Spleen (tissue), 11 donors: ENCODE results near the gene PTHLH. TPM values are rescaled to one million over a fixed set of nuclear protein-coding genes. Genes with fewer than 3 reads are reported as not detected.

ENCODE experiments used
- DNase-seq: peaks from one replicate; pipeline ENCODE4 v3.0.0-alpha.2; 2020
- H3K27ac ChIP-seq, 8 donors: fragments of 200-600 bp; sonication (generic) in 7 of 8; 1 replicate in 4 of 8; 2 replicates in 4 of 8; pipeline versions ENCODE4 v1.5.0 to v1.8.0; 2016 to 2021; ENCODE audit warnings: inconsistent platforms in 4 of 8, mild to moderate bottlenecking in 4 of 8, moderate library complexity in 1 of 8
- H3K27me3 ChIP-seq, 7 donors: fragments of 200-600 bp; sonication (generic) in 6 of 7; replicated peaks in 1 of 7; 1 replicate in 4 of 7; 2 replicates in 3 of 7; pipeline versions ENCODE4 v1.5.0 to v1.8.0; 2016 to 2021; ENCODE audit warnings: inconsistent platforms in 3 of 7, mild to moderate bottlenecking in 1 of 7
- H3K36me3 ChIP-seq, 6 donors: fragments of 200-600 bp; sonication (generic) in 5 of 6; 1 replicate in 4 of 6; 2 replicates in 2 of 6; pipeline versions ENCODE4 v1.5.0 to v1.8.0; 2016 to 2021; ENCODE audit warnings: inconsistent platforms in 2 of 6
- H3K4me1 ChIP-seq, 6 donors: fragments of 200-600 bp; sonication (generic) in 5 of 6; 1 replicate in 3 of 6; 2 replicates in 3 of 6; pipeline versions ENCODE4 v1.5.0 to v1.8.0; 2016 to 2021; ENCODE audit warnings: inconsistent platforms in 3 of 6
- H3K4me3 ChIP-seq, 8 donors: fragments of 200-600 bp; sonication (generic) in 7 of 8; 1 replicate in 4 of 8; 2 replicates in 4 of 8; pipeline versions ENCODE4 v1.5.0 to v1.8.0; 2016 to 2021; ENCODE audit warnings: inconsistent platforms in 4 of 8, mild to moderate bottlenecking in 4 of 8, moderate library complexity in 2 of 8
- H3K9me3 ChIP-seq, 8 donors: fragments of 200-600 bp; sonication (generic) in 7 of 8; 1 replicate in 4 of 8; 2 replicates in 4 of 8; pipeline versions ENCODE4 v1.5.0 to v1.8.0; 2016 to 2021; ENCODE audit warnings: inconsistent platforms in 4 of 8
- POLR2A ChIP-seq, 3 donors: fragments of 450-650 bp; IDR thresholded peaks; one replicate each; pipeline ENCODE4 v1.5.1; 2017; ENCODE audit warnings: antibody characterized with exemption in 3 of 3, mild to moderate bottlenecking in 1 of 3
- POLR2AphosphoS5 ChIP-seq, 3 donors: sonication (generic); formaldehyde crosslinking; IDR thresholded peaks; one replicate each; pipeline ENCODE4 v1.5.1; 2017; ENCODE audit warnings: antibody characterized with exemption in 3 of 3
- WGBS, 5 donors: extraction: QIAGEN DNeasy Blood & Tissue Kit in 3 of 5; methylation state at CpG; one replicate each; pipeline versions ENCODE4 v1.1.5 to v1.1.7; 2013 to 2018; 5-methylcytosine and 5-hydroxymethylcytosine counted together
- intact Hi-C: fragments of 100-400 bp; cut with DNase I; formaldehyde crosslinking; loops from one replicate; pipeline ENCODE4 v1.15.0; 2023; ENCODE audit warnings: low total_unique reads
- polyA plus RNA-seq, 3 donors: library from polyadenylated mRNA; stranded (reverse); fragments of 200-250 nt; gene quantifications; one replicate each; pipeline ENCODE4 v1.2.1, GENCODE V29; 2013
- total RNA-seq, 7 donors: library from RNA; depleted of rRNA in 3 of 7; stranded (reverse); fragments of >200 nt in 3 of 7; fragmentation: NEBNext Ultra II Directional in 4 of 7; extraction: Animal tissue kit (Norgen Biotek cat#: 25700) in 4 of 7; gene quantifications; one replicate each; pipeline versions ENCODE4 v1.1.0 to v1.2.1, GENCODE V29; 2016 to 2021
- TF ChIP-seq, protein P1 (sequence below), 11 experiments: fragments of 200-600 bp in 7 of 11; fragments of 450-650 bp in 4 of 11; sonication (generic) in 4 of 11; IDR thresholded peaks in 8 of 11; conservative IDR thresholded peaks in 3 of 11; 1 replicate in 7 of 11; 2 replicates in 4 of 11; pipeline versions ENCODE4 v1.4.0 to v1.8.0; 2016 to 2021; ENCODE audit warnings: antibody characterized with exemption in 11 of 11, inconsistent platforms in 4 of 11, mild to moderate bottlenecking in 1 of 11
- donor health status: healthy with polysubstance abuse.
- donor health status: DM: no; HTN: no; CAD: no; lungs with moderate emphysema.
- donor health status: DM: no; HTN: no; CAD: no.
- donor health status: Bipolar disorder and iron deficiency.
- donor health status: healthy.
- donor health status: DM: no; HTN: no; CAD: no.
- donor health status: DM: yes; HTN: yes; CAD: no.

Gene PTHLH
- total and polyA plus RNA-seq, 10 donors, result 0.30 to 3.2 (median 1.8) TPM; not detected in 1

DNA sequence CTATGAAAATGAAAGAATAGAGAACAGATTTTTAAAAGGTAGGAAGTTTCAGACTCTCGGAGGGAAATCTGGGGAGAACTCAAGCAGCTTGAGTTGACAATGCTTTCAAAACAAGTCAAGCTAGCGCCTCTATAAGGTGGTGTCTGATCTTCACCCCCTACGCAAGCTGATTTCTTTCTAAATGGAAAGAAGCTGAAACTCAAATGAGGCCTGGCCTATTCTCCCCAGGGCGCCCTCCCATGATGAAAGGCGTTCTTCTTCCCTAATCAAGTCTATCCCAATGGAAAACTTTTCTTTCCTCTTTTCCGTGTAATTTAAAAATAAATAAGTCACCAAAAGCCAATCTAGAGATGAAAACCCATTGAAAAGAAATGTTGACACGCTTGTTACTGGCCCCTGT is 20.6 kb downstream of the PTHLH start:
- no peak for DNase-seq
- intact Hi-C loops, result no loop called here
- H3K27ac ChIP-seq, result no peak overlapping the region
- H3K36me3 ChIP-seq, result no peaks in the 10 kb centered on the region
- no peak overlapping the region for H3K4me3 ChIP-seq
- no peaks in the 10 kb centered on the region for H3K27me3 ChIP-seq
- TF ChIP-seq POLR2A (IDR thresholded peaks at IDR 0.05) (no peak), POLR2AphosphoS5 (IDR thresholded peaks at IDR 0.05) (no peak)
- TF ChIP-seq, protein P1, sequence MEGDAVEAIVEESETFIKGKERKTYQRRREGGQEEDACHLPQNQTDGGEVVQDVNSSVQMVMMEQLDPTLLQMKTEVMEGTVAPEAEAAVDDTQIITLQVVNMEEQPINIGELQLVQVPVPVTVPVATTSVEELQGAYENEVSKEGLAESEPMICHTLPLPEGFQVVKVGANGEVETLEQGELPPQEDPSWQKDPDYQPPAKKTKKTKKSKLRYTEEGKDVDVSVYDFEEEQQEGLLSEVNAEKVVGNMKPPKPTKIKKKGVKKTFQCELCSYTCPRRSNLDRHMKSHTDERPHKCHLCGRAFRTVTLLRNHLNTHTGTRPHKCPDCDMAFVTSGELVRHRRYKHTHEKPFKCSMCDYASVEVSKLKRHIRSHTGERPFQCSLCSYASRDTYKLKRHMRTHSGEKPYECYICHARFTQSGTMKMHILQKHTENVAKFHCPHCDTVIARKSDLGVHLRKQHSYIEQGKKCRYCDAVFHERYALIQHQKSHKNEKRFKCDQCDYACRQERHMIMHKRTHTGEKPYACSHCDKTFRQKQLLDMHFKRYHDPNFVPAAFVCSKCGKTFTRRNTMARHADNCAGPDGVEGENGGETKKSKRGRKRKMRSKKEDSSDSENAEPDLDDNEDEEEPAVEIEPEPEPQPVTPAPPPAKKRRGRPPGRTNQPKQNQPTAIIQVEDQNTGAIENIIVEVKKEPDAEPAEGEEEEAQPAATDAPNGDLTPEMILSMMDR (IDR thresholded peaks at IDR 0.05 in 8 of 11, conservative IDR thresholded peaks at IDR 0.05 in 3 of 11), result no peak
- no peaks in the 10 kb centered on the region for H3K4me1 ChIP-seq
- no peaks in the 10 kb centered on the region for H3K9me3 ChIP-seq
- 73 to 84% (median 78%) methylated on average over 7 of the region's 7 CpGs for WGBS, 5 donors

DNA sequence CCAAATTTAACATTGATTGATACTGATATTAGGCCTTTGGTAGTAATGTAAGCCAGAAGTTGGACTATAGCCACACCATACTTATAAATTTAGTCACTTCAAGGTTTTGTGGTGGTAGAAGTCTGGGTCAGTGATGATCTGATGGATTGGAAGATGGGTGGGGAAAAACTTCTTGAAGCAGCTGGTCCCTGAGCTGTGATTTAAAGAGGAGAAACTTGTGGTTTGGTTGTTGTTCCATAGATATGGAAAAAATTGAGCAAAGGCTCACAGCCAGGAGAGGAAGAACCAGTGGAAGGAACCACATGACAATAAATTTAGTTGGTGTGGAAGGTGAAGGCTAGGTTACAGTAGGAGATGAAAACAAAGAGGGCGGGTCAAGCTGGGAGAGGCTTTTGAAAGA is 26.1 kb downstream of the PTHLH start:
- H3K4me3 ChIP-seq, result no peak overlapping the region
- no peak for DNase-seq
- H3K27me3 ChIP-seq, result no peaks in the 10 kb centered on the region
- H3K4me1 ChIP-seq, result no peaks in the 10 kb centered on the region
- H3K27ac ChIP-seq, result no peak overlapping the region
- WGBS, 5 donors, result 64 to 87% (median 79%) methylated on average over 1 of the region's 1 CpG
- no peak for TF ChIP-seq POLR2AphosphoS5 (IDR thresholded peaks at IDR 0.05)
- TF ChIP-seq POLR2A (IDR thresholded peaks at IDR 0.05), result no peak
- TF ChIP-seq, protein P1 (IDR thresholded peaks at IDR 0.05 in 8 of 11, conservative IDR thresholded peaks at IDR 0.05 in 3 of 11), result no peak
- H3K36me3 ChIP-seq, result no peaks in the 10 kb centered on the region
- intact Hi-C loops, result no loop called here
- H3K9me3 ChIP-seq, result no peaks in the 10 kb centered on the region

DNA sequence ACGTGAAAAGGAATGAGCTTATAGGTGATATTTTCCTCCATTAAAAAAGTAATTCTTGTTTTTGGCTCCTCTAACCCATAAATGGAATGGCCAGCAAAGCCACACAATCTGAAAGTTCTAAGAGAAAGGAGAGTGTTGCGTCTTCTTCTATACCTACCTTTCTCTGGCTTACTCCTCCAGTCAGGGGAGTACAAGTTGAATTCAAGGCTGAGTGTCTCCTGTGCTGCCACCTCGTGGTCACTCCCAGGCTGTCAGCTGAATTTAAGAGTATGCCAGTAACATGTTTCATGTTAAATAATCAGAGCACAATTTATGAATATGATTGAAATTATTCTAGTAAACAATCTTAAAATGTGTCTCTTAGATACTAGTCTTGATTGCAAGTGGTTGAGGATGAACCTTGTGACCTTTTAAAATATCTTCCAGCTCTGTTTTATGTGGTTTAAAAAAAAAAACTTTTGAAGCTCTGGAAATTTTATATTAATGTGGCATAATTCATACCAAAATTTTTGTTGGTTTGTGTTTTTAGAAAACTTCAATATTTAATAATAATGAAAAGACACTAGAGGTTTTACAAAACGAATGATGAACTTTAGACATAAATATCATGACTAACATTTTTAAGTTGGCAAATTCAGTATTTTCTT is 31.7 kb downstream of the PTHLH start:
- H3K4me1 ChIP-seq, result no peaks in the 10 kb centered on the region
- no peak overlapping the region for H3K27ac ChIP-seq
- DNase-seq, result peak; percentile 77
- TF ChIP-seq POLR2AphosphoS5 (IDR thresholded peaks at IDR 0.05) (no peak), POLR2A (IDR thresholded peaks at IDR 0.05) (no peak)
- TF ChIP-seq, protein P1 (IDR thresholded peaks at IDR 0.05 in 8 of 11, conservative IDR thresholded peaks at IDR 0.05 in 3 of 11), result peak; percentile 47 to 82 (median 73)
- H3K4me3 ChIP-seq, result no peak overlapping the region
- no peaks in the 10 kb centered on the region for H3K27me3 ChIP-seq
- H3K36me3 ChIP-seq, result no peaks in the 10 kb centered on the region
- no peaks in the 10 kb centered on the region for H3K9me3 ChIP-seq
- 21 to 47% (median 35%) methylated on average over 4 of the region's 4 CpGs for WGBS, 5 donors
- intact Hi-C loops, result loop anchor here (5.0 kb wide), 1 partner anchor 209 kb away; no protein-coding TSS in a partner anchor

DNA sequence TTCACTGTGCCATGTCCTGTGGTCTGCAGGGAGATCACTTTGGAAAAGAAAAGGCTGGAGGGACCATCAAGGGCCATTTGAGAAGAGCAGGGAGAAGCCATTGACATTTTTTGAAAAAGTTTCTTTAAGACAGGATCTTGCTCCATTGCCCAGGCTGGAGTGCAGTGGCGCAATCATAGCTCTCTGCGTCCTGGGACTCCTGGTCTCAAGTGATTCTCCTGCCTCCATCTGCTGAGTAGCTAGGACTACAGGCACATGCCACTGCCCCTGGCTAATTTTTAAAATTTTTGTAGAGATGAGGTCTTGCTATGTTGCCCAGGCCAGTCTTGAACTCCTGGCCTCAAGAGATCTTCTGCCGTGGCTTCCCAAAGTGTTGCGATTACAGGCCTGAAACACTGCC is 32.3 kb downstream of the PTHLH start:
- TF ChIP-seq POLR2A (IDR thresholded peaks at IDR 0.05), result no peak
- Histone ChIP-seq H3K4me3 (no peak overlapping the region), H3K36me3 (no peaks in the 10 kb centered on the region), H3K27ac (no peak overlapping the region), H3K27me3 (no peaks in the 10 kb centered on the region), H3K4me1 (no peaks in the 10 kb centered on the region), H3K9me3 (no peaks in the 10 kb centered on the region)
- intact Hi-C loops, result loop anchor here (5.0 kb wide), 1 partner anchor 208 kb away; no protein-coding TSS in a partner anchor
- DNase-seq, result no peak
- WGBS, 5 donors, result 77 to 96% (median 93%) methylated on average over 4 of the region's 4 CpGs
